Spinal cord (tissue), 10 donors: ENCODE data around the gene RPRML. TPM values are rescaled to one million over a fixed set of nuclear protein-coding genes. Genes with fewer than 3 reads are reported as not detected.

ENCODE experiments used
- DNase-seq, 6 donors: peaks; one replicate each; pipeline versions ENCODE4 v3.0.0 to v3.0.0-alpha.2; 2013 to 2015; ENCODE audit warnings: low spot score in 6 of 6, low read depth in 4 of 6
- H3K27ac ChIP-seq: one replicate; pipeline ENCODE4 v1.5.1; 2013; ENCODE audit warnings: low read depth, low read length, control low read depth
- H3K27me3 ChIP-seq: one replicate; pipeline ENCODE4 v1.6.1; 2013; ENCODE audit warnings: low read length; ENCODE audit not compliant: control insufficient read depth, insufficient read depth
- H3K36me3 ChIP-seq: one replicate; pipeline ENCODE4 v1.6.1; 2013; ENCODE audit warnings: low read length; ENCODE audit not compliant: control insufficient read depth, insufficient read depth
- H3K4me1 ChIP-seq: one replicate; pipeline ENCODE4 v1.6.1; 2013; ENCODE audit warnings: low read length; ENCODE audit not compliant: control insufficient read depth, insufficient read depth
- H3K4me3 ChIP-seq: one replicate; pipeline ENCODE4 v1.5.1; 2013; ENCODE audit warnings: low read depth, low read length, control low read depth
- H3K9me3 ChIP-seq: one replicate; pipeline ENCODE4 v1.6.1; 2013; ENCODE audit warnings: low read length; ENCODE audit not compliant: control insufficient read depth, insufficient read depth
- WGBS: methylation state at CpG from one replicate; pipeline ENCODE4 v1.1.5; 2013; ENCODE audit warnings: missing lambda C conversion rate; ENCODE audit not compliant: insufficient coverage; 5-methylcytosine and 5-hydroxymethylcytosine counted together
- polyA plus RNA-seq, 2 donors: library from polyadenylated mRNA; unstranded; fragments of 120-200 nt; gene quantifications; one replicate each; pipeline ENCODE4 v1.2.1, GENCODE V29; 2013; ENCODE audit not compliant: insufficient read length in 2 of 2
- total RNA-seq, 2 donors: library from RNA; depleted of rRNA in 1 of 2; stranded (reverse); fragments of 120-200 nt in 1 of 2; fragments of >200 nt in 1 of 2; gene quantifications; one replicate each; pipeline versions ENCODE4 v1.2.3 to v1.2.4, GENCODE V29; 2013 to 2014
- donor health status: healthy.

RPRML gene
- total and polyA plus RNA-seq, 4 donors = 0.40 to 0.71 (median 0.51) TPM

DNA sequence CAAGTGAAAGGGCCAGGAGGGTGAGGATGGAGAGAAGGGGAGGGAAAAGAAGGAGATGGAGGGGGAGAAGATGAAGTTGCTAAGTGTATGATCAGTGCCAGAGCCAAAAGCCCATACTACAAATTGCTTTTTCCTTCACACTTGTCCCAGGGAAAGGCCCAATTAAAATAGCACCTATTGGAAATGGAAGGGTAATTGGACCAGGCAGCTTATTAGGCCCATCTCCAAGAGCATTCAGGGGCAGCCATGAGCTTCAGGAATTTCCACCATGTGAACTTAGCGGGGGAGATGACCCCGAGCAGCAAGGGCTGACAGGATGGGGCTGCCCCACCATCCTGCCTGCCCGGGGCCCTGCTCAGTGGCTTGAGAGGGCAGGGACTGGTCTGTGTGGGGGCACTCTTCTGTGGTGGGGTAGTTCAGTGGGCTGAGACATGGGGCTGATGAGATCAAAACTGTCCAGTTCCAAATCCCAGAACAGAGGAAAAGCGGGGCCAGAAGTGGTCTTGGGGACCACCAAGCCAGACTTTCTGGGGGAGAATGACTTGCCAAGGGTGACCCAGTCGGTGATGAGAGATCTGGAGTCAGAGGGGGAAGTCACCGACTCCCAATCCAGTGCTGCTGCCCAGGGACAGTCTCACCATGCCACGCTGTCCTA lies 28.6 kb downstream of the RPRML start:
- Histone ChIP-seq H3K4me3 (no peak overlapping the region), H3K27ac (no peak overlapping the region), H3K4me1 (peaks cover 19% of the 10 kb centered on the region), H3K36me3 (peaks cover 3% of the 10 kb centered on the region), H3K27me3 (no peaks in the 10 kb centered on the region), H3K9me3 (no peaks in the 10 kb centered on the region)
- no peak for DNase-seq
- WGBS = 70% methylated on average over 7 of the region's 7 CpGs

DNA sequence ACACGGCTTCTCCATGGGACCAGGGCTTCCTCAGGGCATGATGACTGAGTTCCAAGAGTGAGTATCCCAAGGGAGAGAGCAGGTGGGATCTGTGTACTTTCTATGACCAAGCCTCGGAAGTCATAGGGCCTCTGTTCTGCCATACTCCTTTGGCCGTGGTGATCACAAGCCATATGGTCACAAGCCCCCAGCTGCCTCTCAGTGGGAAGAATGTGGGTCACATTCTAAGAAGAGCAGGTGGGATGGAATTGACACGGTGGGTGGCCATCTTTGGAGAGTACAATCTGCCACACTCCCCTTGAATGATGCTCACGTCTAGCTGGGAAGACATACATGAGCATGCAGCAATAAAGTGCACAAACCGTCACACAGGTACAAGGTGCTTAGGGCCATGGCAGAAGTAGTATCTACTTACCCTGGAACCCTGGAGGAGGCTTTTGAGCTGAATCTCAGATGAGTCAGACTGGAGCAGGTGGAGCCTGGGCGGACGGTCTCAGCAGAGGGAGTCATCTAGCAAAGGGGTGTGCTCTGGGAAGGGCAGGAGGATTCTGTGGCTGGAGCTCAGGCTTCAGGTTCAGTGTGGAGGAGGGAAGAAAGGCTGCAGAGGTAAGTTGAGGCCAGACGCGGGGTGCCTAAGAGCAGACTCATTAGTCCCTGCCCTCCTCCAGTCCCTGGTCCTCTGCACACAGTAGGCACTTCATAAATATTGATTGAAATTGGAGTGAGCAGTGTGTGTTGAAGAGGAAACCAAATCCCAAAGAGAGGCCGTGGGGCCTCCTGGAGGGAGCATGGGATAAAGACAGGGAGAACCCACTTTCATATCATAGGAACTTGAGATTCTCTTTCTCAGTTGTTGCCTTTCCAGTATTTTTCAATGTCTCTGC lies 29.5 kb downstream of the RPRML start:
- WGBS = 80% methylated on average over 8 of the region's 11 CpGs
- DNase-seq = no peak
- H3K36me3 ChIP-seq = peaks cover 3% of the 10 kb centered on the region
- no peaks in the 10 kb centered on the region for H3K27me3 ChIP-seq
- H3K9me3 ChIP-seq = no peaks in the 10 kb centered on the region
- peaks cover 22% of the 10 kb centered on the region for H3K4me1 ChIP-seq
- H3K27ac ChIP-seq = no peak overlapping the region
- no peak overlapping the region for H3K4me3 ChIP-seq

DNA sequence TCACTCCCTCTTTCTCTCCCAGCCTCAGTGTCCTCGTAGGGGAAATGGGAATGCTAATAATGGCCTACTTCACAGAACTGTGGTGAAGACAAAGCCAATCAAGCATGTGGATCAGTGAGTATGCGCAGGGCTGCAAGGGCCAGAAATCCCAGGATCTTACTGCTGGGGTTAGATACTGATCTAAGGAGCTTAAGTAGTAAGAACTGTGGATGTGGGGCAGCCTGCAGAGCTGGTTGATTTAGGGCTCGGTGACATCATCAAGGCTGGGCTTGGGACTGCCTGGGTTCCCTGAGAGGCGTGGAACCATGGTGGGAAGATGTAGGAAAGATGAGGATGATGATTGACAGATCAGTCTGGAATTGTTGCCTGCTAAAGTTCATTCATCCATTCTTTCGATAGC lies 30.5 kb downstream of the RPRML start:
- H3K4me1 ChIP-seq = peaks cover 31% of the 10 kb centered on the region
- H3K27ac ChIP-seq = no peak overlapping the region
- no peaks in the 10 kb centered on the region for H3K9me3 ChIP-seq
- WGBS = 93% methylated on average over 4 of the region's 5 CpGs
- peaks cover 3% of the 10 kb centered on the region for H3K36me3 ChIP-seq
- no peaks in the 10 kb centered on the region for H3K27me3 ChIP-seq
- no peak overlapping the region for H3K4me3 ChIP-seq
- DNase-seq = no peak

DNA sequence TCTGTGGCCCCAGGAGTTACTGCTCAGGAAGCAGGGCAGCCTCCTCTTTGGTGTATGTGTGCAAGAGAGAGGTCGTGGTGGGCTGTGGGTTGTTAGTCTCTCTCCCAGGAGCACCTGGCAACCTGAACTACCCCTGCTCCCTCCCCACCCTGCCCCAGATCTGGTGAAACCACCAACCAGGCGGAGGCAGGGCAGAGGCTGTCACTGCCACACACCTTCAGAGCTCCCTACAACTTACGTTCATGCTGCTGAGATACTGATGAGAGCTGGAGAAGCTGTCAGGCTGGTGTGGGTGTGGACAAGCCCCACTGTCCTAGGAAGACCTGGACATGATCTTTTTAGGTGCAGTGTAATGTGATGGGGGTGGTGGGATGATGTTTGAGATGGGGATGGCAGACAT lies 31.8 kb downstream of the RPRML start:
- H3K27me3 ChIP-seq = no peaks in the 10 kb centered on the region
- peaks cover 3% of the 10 kb centered on the region for H3K36me3 ChIP-seq
- WGBS = no CpG with 5 or more reads among the region's 3 CpGs
- H3K9me3 ChIP-seq = no peaks in the 10 kb centered on the region
- no peak for DNase-seq
- H3K4me1 ChIP-seq = peaks cover 45% of the 10 kb centered on the region
- H3K27ac ChIP-seq = no peak overlapping the region
- H3K4me3 ChIP-seq = no peak overlapping the region

DNA sequence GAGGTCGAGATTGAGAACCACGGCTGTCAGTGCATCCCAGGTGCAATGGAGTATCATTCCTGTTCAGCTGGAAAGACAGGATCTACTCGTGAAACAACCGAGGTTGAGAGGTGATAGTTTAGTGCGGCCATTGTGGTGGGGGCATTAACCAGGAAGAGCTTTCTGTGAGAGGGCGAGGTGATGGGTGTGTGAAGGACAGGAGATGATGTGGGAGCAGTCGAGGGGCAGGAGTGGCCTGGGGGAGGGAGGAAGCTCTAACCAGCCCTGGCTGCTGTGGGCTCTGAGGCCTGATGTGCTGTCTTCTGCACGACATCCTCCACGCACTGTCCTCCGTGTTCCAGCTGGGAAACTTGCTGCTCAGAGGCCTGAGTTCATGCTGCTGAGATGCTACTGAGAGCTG lies 34.1 kb downstream of the RPRML start:
- H3K9me3 ChIP-seq = no peaks in the 10 kb centered on the region
- no peak overlapping the region for H3K27ac ChIP-seq
- no peak overlapping the region for H3K4me3 ChIP-seq
- WGBS = 83% methylated on average over 10 of the region's 10 CpGs
- H3K27me3 ChIP-seq = no peaks in the 10 kb centered on the region
- H3K36me3 ChIP-seq = peaks cover 9% of the 10 kb centered on the region
- no peak for DNase-seq
- peaks cover 39% of the 10 kb centered on the region for H3K4me1 ChIP-seq

DNA sequence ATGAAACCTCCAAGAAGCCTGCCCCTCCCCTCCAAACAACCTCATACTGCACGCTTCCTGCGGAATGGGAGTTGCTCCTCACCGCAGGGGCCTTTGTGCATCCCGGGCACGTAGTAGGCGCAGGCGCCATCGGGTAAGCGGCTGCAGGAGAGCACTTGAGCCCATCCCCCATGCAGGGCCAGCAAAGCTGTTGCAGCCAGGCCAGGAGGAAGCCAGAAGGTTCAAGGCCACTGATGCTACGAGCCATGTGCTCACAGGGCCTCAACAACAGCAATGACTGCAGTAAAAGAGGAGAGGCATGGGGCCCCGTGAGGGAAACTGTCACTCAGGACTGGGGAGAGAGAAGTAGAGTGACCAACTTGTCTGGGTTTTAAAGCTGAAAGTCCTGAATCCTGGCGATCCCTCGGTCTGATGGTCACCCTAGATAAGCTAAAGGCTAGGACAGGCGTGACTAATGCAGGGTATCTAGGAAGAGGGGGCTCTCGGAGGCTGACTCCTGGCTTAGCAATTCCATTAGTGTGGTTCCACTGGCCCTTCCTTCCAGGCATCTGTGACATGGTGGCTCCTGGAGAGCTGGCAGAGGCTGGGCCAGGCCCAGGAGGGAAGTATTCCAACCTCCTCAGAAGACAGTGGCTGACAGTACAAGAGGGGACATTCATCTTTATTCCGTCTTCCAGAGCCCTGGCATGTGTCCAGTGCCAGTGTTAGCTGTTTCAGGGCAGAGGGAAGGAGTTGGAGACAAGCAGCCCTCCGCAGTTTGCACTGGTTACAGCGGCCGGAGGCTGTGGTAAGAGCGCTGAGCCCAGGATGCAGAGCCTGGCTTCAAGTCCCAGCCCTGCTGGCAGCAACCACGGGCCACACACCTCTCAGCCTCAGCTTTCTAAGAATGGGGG lies 35.3 kb downstream of the RPRML start:
- H3K4me3 ChIP-seq = no peak overlapping the region
- no peaks in the 10 kb centered on the region for H3K9me3 ChIP-seq
- H3K4me1 ChIP-seq = peaks cover 39% of the 10 kb centered on the region
- 12% methylated on average over 21 of the region's 21 CpGs for WGBS
- peak in 3 of 6 donors; percentile 45 to 82 (median 79) for DNase-seq
- H3K36me3 ChIP-seq = peaks cover 17% of the 10 kb centered on the region
- H3K27me3 ChIP-seq = no peaks in the 10 kb centered on the region
- H3K27ac ChIP-seq = no peak overlapping the region

DNA sequence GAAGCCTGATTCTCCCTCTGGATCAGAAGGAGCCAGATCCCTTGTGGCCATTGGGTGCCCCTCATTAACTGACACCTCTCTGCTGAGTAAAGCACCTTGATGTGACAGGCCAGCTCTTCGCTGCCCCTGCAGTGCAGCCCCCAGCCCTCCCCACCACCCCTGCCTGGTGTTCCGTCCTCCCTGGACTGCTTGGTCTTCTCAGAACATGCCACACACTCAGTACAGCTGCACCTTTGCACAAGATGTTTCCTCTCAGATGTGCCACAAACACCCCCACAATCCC lies 35.9 kb downstream of the RPRML start:
- DNase-seq = no peak
- Histone ChIP-seq H3K27ac (no peak overlapping the region), H3K27me3 (no peaks in the 10 kb centered on the region), H3K36me3 (peaks cover 22% of the 10 kb centered on the region), H3K4me3 (no peak overlapping the region), H3K4me1 (peaks cover 39% of the 10 kb centered on the region), H3K9me3 (no peaks in the 10 kb centered on the region)
- 69% methylated on average over 2 of the region's 2 CpGs for WGBS

DNA sequence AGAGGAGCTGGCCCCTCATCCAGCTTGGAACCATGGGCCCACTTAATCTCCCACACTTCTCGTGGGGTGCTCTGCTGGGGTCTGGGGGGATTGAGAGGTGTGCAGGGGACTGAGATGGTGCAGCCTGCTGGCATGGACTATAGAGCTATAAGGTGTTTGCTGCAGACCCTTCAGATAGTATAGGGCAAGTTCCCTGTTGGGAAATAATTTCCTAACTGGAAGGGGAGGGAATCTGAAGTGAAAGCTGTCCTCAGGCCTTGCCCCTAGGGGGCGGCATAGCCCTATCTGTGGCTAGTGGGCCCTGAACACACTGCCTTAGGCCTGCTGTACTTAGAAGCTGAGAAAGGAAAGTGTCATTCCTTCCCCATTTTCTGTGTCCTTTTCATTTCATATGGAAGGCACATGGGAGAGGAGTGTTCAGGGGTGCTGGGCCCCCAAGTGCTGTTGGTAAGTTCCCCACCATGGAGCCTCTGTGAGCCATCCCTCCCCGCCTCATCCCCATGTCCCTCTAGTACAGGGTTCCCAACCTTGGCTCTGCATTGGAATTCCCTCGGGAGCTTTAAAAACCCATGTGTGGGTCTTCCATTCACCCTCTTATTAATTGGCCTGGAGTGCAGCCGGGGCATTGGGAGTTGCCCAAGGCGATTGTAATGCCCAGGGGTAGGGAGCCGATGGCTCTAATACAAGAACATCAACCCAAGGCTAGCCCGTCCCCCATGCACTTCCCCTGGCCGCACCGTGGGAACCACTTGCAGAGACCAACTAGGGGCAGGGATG lies 36.4 kb downstream of the RPRML start:
- H3K4me1 ChIP-seq = peaks cover 39% of the 10 kb centered on the region
- H3K4me3 ChIP-seq = no peak overlapping the region
- 55% methylated on average over 7 of the region's 10 CpGs for WGBS
- H3K27ac ChIP-seq = no peak overlapping the region
- no peaks in the 10 kb centered on the region for H3K27me3 ChIP-seq
- no peaks in the 10 kb centered on the region for H3K9me3 ChIP-seq
- H3K36me3 ChIP-seq = peaks cover 25% of the 10 kb centered on the region
- peak in 3 of 6 donors; percentile 56 to 85 (median 83) for DNase-seq
